GM19452 (cell line): ENCODE measurements around the gene NDFIP1.

Source experiments
- ATAC-seq: cut with Tn5 transposase; IDR thresholded peaks from one replicate; pipeline ENCODE4 v1.9.1; 2021; ENCODE audit not compliant: unreplicated experiment

Gene NDFIP1

GRCh38 chr5:142117579-142118151 is 9.1 kb downstream of the NDFIP1 start:
- ATAC-seq = no peak

- ATAC-seq = no peak
Observed at GRCh38 chr5:142118155-142118686, 9.6 kb downstream of the NDFIP1 start.

DNA sequence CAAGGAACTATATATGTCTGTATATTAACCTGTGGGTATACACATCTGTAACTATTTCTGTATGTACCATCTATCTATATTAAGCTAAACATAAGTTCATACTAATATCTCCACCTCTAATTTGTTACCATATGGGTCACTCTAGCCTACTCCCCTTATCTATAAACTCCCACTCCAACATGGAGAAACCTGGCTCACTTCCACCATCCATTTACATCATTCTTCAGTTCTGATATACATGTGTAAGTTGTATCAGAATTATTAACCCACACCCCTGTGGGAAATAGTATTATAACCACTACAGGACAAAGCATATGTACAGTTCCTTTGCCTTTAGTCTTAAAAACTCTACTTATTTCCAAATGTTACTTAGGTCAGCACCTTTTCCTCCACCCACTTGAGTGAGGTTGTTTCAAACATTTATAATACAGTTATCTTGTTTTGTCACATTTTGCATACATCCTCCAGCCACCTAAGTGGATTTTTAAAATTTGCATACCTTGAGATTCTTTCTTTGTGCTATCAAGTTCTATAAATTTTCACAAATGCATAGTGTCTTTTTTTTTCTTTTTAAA is 10.6 kb downstream of the NDFIP1 start:
- ATAC-seq = no peak

DNA sequence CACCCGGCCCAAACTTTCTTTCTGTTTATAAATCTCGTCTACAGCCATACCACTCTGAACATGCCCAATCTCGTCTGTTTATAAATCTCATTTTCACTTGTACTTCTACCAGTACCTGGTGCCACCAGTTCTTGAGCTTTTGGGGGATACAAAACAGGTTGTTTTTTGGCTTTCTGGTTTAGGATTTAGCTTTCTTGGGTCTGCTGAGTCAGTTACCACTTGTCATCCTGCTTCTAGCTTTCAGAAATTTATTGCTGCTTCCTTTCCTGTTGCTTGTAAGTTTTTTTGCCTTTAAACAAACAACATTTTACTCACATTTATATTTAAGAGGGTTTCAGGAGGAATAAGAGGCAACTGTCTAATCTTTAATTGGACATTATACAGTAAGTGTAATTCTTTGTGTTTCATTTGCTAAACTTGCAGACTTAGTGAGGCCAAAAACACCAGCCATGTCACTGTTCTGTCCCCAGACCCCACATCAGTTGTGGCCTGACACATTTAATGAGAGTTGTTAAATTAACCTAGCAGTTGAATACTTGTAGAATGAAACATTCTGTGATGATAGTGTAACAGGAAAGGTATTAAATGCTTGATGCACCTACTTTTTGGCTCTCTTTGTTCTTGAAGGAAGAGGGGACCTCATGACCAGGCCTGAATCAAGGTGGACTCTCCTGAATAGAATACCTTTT is 11.8 kb downstream of the NDFIP1 start:
- no peak for ATAC-seq

GRCh38 chr5:142122121-142122520 is 13.5 kb downstream of the NDFIP1 start:
- ATAC-seq = no peak

DNA sequence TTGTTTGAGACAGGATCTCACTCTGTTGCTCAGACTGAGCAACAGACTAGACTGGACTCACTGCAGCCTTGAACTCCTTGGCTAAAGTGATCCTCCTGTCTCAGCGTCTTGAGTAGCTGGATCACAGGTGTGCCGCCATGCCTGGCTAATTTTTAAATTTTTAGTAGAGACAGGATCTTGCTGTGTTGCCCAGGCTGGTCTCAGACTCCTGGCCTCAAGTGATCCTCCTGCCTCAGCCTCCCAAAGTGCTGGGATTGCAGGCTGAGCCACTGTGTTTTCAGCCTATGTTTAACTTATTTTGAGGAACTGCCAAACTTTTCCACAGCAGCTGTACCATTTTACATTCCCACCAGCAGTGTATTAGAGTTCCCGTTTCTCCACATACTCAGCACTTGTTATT is 16.8 kb downstream of the NDFIP1 start:
- no peak for ATAC-seq

DNA sequence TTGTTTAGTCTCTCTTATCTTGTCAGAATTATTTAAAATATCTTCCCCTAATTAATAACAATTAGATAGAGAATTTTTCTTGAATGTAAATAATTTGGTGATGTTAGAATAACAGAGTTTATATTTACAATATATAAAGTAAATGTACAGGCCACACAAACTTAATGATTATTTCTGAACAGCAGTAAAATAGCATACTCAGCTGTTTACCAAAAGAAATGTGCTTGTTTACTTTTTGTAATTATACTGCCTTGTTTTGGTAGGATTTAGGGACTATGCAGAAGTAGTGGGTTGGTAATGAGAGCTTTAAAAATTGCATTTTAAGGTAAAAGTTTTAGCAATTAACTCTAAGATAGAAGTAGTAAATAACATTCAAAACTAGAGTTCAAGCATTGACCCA is 17.4 kb downstream of the NDFIP1 start:
- no peak for ATAC-seq

DNA sequence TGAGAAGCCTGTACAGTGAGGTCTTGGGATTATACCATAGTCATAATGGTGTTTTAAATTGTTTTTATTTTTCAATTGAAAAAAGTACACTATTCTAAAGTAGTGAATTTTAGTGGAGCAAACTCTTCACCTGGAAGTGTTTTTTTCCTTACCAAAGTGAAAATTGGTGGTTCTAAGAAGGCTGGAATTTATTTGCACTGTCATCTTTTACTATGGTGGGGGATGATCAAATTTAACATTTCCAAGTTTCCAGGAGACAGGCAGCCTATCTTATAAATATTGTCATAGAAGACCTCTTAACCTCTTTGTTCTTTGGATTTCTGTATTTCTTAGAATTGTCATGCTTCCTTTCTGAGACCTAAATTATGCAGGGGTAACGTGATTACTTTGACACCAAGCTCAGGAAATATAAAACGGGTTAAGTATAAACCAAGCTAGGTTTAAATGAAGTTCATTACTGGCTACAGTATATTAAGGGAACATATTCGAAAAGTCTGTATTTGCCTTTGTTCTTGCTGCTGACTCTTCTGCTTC is 20.2 kb downstream of the NDFIP1 start:
- no peak for ATAC-seq

- ATAC-seq = no peak
Observed at GRCh38 chr5:142129446-142130066, 21.0 kb downstream of the NDFIP1 start.

- no peak for ATAC-seq
Observed at GRCh38 chr5:142131394-142131793, 22.8 kb downstream of the NDFIP1 start.

GRCh38 chr5:142132916-142133315 is 24.3 kb downstream of the NDFIP1 start:
- no peak for ATAC-seq

DNA sequence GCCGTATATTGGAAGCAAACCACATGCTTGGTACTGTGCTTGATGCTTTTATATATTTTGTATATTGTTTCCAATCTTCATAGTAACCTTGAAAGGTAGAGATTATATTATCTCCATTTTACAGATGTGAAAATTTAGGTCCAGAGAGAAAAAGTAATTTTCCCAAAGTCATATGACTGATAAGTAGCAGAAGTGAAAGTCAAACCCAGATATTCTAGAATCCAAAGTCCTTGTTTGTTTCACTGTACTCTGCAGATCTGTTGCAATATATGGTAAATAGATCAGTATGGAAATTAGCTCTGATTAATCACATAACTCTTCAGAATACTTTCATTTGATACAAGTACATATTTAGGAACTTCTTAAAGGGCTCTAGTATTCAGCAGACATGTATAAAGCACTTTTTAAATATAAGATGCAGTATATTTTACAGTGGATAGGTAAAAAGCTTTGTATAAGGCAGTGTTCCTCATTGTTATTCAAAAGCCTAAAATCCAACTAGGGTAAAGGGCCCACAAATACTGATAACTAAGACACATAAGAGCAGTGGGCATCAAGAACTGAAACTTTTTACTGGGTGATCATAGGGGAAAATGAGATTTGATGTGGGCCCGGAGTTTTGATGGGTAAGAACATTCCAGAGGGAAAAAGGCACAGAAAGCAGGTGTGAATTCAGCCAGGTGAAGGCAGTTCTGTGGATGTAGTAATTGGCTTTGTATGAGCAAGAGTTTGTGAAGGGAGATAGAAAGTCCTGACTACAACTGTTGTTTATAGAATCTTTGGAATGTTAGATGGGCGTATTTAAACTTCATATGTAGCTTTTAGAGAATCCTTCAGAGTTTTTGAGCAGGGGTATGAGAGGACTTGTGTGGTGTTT is 25.0 kb downstream of the NDFIP1 start:
- ATAC-seq = no peak

GRCh38 chr5:142134331-142135010 is 25.9 kb downstream of the NDFIP1 start:
- ATAC-seq = no peak

DNA sequence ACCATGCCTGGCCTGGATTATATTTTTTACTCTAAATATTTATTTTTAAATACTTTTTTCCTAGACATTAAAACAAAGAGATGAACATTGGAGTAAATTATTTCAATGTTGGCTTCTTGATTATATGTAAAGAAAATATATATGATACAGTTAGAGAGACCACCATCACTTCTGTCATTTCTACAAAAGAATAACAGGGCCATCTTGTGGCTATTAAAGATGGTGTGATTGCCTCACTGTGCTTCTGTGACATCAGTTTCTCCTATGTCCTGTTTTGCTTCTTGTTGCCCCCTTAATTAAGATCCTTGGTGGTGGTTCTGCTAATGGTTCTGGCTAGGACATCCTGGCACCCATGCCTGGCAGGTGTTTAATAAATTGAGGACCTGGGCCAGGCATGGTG is 32.9 kb downstream of the NDFIP1 start:
- ATAC-seq = no peak

DNA sequence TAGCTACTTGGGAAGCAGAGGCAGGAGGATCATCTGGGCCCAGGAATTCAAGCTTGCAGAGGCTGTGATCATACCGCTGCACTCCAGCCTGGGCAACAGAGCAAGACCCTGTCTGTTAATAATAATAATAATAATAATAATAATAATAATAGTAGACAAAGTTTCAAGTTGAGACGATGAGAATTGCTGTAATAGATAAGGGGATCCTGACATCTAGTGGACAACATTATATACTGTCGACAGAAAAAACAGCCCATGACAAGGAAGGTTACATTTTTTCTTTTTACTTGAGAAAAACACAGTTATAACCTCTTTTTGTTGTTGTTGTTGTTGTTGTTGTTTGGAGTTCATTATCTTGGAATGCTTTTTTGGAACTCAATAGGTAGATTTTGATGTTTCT is 35.3 kb downstream of the NDFIP1 start:
- no peak for ATAC-seq

- peak; percentile 87 for ATAC-seq
Observed at GRCh38 chr5:142145106-142145900, 36.7 kb downstream of the NDFIP1 start.

GRCh38 chr5:142149363-142149762 is 40.8 kb downstream of the NDFIP1 start:
- no peak for ATAC-seq

DNA sequence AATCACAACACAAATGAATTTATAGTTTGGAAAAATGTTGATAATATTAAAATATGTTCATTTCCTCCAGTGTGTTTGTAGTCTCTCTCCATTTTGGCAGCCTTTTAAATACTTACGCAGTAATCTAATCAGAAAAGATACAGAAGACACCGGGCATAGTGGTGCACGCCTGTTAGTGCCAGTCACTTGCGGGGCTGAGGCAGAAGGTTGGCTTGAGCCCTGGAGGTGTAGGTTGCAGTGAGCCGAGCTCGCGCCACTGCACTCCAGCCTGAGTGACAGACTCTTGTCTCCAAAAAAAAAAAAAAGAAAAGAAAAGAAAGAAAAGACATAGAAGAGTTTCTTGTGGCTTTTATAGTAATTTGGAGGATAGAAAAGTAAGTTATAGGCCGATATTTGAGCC is 41.9 kb downstream of the NDFIP1 start:
- ATAC-seq = no peak
